K562 (cell line): ENCODE data around the gene GOLIM4. TPM values are rescaled to one million over a fixed set of nuclear protein-coding genes. Genes with fewer than 3 reads are reported as not detected.

Experiments
- ATAC-seq: fragments of 200-7000 bp; cut with Tn5 transposase; 3 replicates; pipeline ENCODE4 v1.9.1; 2020; ENCODE audit warnings: moderate library complexity
- BruUV-seq: library from RNA; stranded (reverse); fragments of 400-500 nt; replicated peaks from 2 replicates; lab custom pipeline; 2021; lab: Mats Ljungman, UMichigan
- CTCF ChIA-PET: fragments of 300-600 bp; formaldehyde crosslinking; extraction: SDS; loops from one replicate; lab custom pipeline; 2021; ENCODE audit warnings: low intra/inter-chr PET ratio; lab: Yijun Ruan, JAX
- POLR2A ChIA-PET: fragments of 300-600, 350-650 bp; sonication (Branson Sonifier 250); formaldehyde crosslinking; extraction: SDS; loops from one replicate; lab custom pipeline; 2021; ENCODE audit warnings: antibody characterized with exemption, inconsistent platforms; lab: Yijun Ruan, JAX
- DNase-seq, 4 experiments: peaks; one replicate each; pipeline versions ENCODE4 v3.0.0 to v3.0.0-alpha.2; 2011 to 2018; ENCODE audit warnings: low spot score in 3 of 4, mixed read lengths in 3 of 4; ENCODE audit errors: extremely low read depth in 1 of 4
- FAIRE-seq: peaks from 2 replicates; lab custom pipeline; 2011; peaks lifted over from hg19 to GRCh38; lab: Jason Lieb, UNC
- H2AFZ ChIP-seq: 2 replicates; pipeline ENCODE4 v1.6.0; 2011; ENCODE audit warnings: low read depth, low read length, control low read depth, inconsistent platforms
- H3K27ac ChIP-seq: fragments of 200-600 bp; 3 replicates; pipeline ENCODE4 v1.8.0; 2011; ENCODE audit warnings: low read depth, mild to moderate bottlenecking, control low read depth, inconsistent platforms, low read length, moderate library complexity, mixed read lengths; ENCODE audit errors: extremely low read depth
- H3K27me3 ChIP-seq, 2 experiments: fragments of 300-600 bp in 1 of 2; 2 replicates in 1 of 2; 3 replicates in 1 of 2; pipeline versions ENCODE4 v1.6.0 to v1.8.0; 2011; ENCODE audit warnings: inconsistent platforms in 2 of 2, low read length in 2 of 2, mild to moderate bottlenecking in 1 of 2, mixed read lengths in 1 of 2, moderate library complexity in 1 of 2; ENCODE audit not compliant: control insufficient read depth in 2 of 2, insufficient read depth in 2 of 2
- H3K36me3 ChIP-seq: fragments of 300-600 bp; 3 replicates; pipeline ENCODE4 v1.8.0; 2011; ENCODE audit warnings: mild to moderate bottlenecking, low read length, inconsistent platforms; ENCODE audit not compliant: control insufficient read depth, insufficient read depth
- H3K4me1 ChIP-seq, 2 experiments: fragments of 200-600 bp in 1 of 2; replicated peaks in 1 of 2; 2 replicates in 1 of 2; 3 replicates in 1 of 2; pipeline versions ENCODE4 v1.5.1 to v1.8.0; 2011; ENCODE audit warnings: inconsistent platforms in 2 of 2, low read length in 2 of 2, mild to moderate bottlenecking in 1 of 2, mixed read lengths in 1 of 2, moderate library complexity in 1 of 2; ENCODE audit not compliant: control insufficient read depth in 2 of 2, insufficient read depth in 2 of 2
- H3K4me2 ChIP-seq: 2 replicates; pipeline ENCODE4 v1.6.1; 2011; ENCODE audit warnings: low read length, control low read depth, inconsistent platforms, mixed read lengths; ENCODE audit not compliant: insufficient read depth
- H3K4me3 ChIP-seq: fragments of 200-600 bp; sonication (generic), shearing (Covaris generic); 2 replicates; pipeline ENCODE4 v1.5.1; 2016; ENCODE audit warnings: control low read depth, inconsistent platforms
- H3K79me2 ChIP-seq: fragments of 200-600 bp; 3 replicates; pipeline ENCODE4 v1.8.0; 2011; ENCODE audit warnings: low read length, inconsistent platforms; ENCODE audit not compliant: control insufficient read depth, insufficient read depth
- H3K9ac ChIP-seq, 2 experiments: 2 replicates each; pipeline versions ENCODE4 v1.6.0 to v1.6.1; 2011; ENCODE audit warnings: low read depth in 2 of 2, low read length in 2 of 2, control low read depth in 1 of 2, inconsistent platforms in 1 of 2, mild to moderate bottlenecking in 1 of 2, mixed read lengths in 1 of 2; ENCODE audit not compliant: insufficient read depth in 1 of 2
- H3K9me1 ChIP-seq: one replicate; pipeline ENCODE4 v1.6.0; 2011; ENCODE audit warnings: inconsistent platforms, mild to moderate bottlenecking, low read length, moderate library complexity; ENCODE audit not compliant: control insufficient read depth, insufficient read depth
- H3K9me3 ChIP-seq: replicated peaks from 2 replicates; pipeline ENCODE4 v1.5.1; 2011; ENCODE audit warnings: low read depth, low read length, inconsistent platforms; ENCODE audit not compliant: control insufficient read depth, insufficient read depth
- H4K20me1 ChIP-seq: replicated peaks from 2 replicates; pipeline ENCODE4 v1.6.1; 2011; ENCODE audit warnings: low read length, inconsistent platforms, mixed read lengths; ENCODE audit not compliant: control insufficient read depth, insufficient read depth
- FOS ChIP-seq: IDR thresholded peaks from 3 replicates; pipeline ENCODE4 v1.6.1; 2011; ENCODE audit not compliant: insufficient read length; ENCODE audit errors: extremely low read depth
- NR4A1 ChIP-seq, 2 experiments: fragments of 250-450 bp in 1 of 2; fragments of 450-650 bp in 1 of 2; sonication (Bioruptor Pico) in 1 of 2; IDR thresholded peaks; 2 replicates each; pipeline versions ENCODE4 v1.4.0 to v1.6.1; 2016 to 2020; ENCODE audit warnings: mild to moderate bottlenecking in 2 of 2, missing compliant biosample characterization in 1 of 2, missing genetic modification characterization in 1 of 2, moderate library complexity in 1 of 2
- ZNF589 ChIP-seq: fragments of 200-800 bp; sonication (Bioruptor generic); IDR thresholded peaks from 2 replicates; pipeline ENCODE4 v1.6.1; 2016; ENCODE audit warnings: low read depth, missing genetic modification characterization, missing compliant biosample characterization
- WGBS: fragments of 100-300 bp; shearing (Covaris generic); methylation state at CpG from one replicate; pipeline ENCODE4 v1.1.6; 2016; ENCODE audit warnings: low coverage, mixed read lengths; ENCODE audit not compliant: insufficient coverage; ENCODE audit errors: missing lambda C conversion rate; 5-methylcytosine and 5-hydroxymethylcytosine counted together
- in situ Hi-C: fragments of 300-500 bp; cut with MboI; formaldehyde crosslinking; loops from 4 replicates; pipeline ENCODE4 v1.15.0; 2018; ENCODE audit warnings: inconsistent platforms, mixed read lengths
- intact Hi-C: fragments of 100-400 bp; cut with micrococcal nuclease; formaldehyde crosslinking; loops from 2 replicates; pipeline ENCODE4 v1.14.2; 2022
- polyA plus RNA-seq, 8 experiments: library from polyadenylated mRNA; depleted of rRNA in 4 of 8; stranded (reverse) in 5 of 8; unstranded in 3 of 8; fragments of >200 nt; fragmentation: Nextera tagmentation in 2 of 8; fragmentation: Illumina TruSeq in 1 of 8; extraction: Ambion mirVana in 2 of 8; extraction: Trizol in 1 of 8; gene quantifications; 2 replicates each; pipeline versions ENCODE4 v1.2.1 to v1.2.3, GENCODE V29; 2011 to 2014; ENCODE audit warnings: inconsistent platforms in 1 of 8, missing spikeins in 1 of 8
- total RNA-seq, 7 experiments: library from RNA; depleted of rRNA in 6 of 7; stranded (reverse); fragments of >200 nt in 6 of 7; fragmentation: Illumina TruSeq in 2 of 7; extraction: Trizol in 2 of 7; gene quantifications; 2 replicates each; pipeline versions ENCODE4 v1.2.1 to v1.2.3, GENCODE V29; 2011 to 2021; ENCODE audit warnings: low replicate concordance in 1 of 7
- TF ChIP-seq, protein P1 (sequence below): fragments of 250-450 bp; sonication (Bioruptor Pico); IDR thresholded peaks from 2 replicates; pipeline ENCODE4 v1.4.0; 2020
- TF ChIP-seq, protein P2 (sequence below): fragments of 250-450 bp; sonication (Bioruptor Pico); IDR thresholded peaks from 2 replicates; pipeline ENCODE4 v1.5.1; 2021; ENCODE audit warnings: mild to moderate bottlenecking

The GOLIM4 gene
- total and polyA plus RNA-seq, 9 of the 15 experiments (the other 6 are each of a cell fraction or from before 2014, with no cell fraction given) = 9.3 to 39.4 (median 31.0) TPM

DNA sequence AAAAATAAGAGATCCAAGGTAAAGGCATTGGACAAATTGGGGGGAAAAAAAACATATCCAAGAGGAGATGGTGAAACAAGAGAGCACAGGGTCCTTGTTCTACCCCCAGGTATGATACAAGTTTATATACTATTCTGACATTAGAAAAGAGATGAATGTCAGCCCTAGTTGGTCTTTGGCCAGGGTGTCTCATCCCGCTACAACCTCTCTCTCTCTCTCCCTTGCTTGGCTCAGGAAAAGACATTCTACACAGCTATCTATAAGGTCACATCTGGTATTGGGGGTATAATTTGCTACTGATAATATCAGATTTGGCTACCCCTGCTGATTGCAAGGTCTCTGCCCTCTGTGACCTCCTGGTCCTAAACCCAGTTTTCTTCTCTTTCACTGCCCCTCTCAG, 117.2 kb downstream of the GOLIM4 start:
- intact Hi-C loops = no loop called here
- DNase-seq = no peak
- Histone ChIP-seq H3K4me3 (no peak overlapping the region), H3K9me1 (no peaks in the 10 kb centered on the region), H3K27me3 (peaks cover 0 to 3% of the 10 kb centered on the region in 2 experiments; a peak in 1 of 5 replicates), H3K9ac (no peak overlapping the region), H3K36me3 (no peaks in the 10 kb centered on the region), H3K4me1 (peaks cover 0 to 19% of the 10 kb centered on the region in 2 experiments; a peak in 3 of 5 replicates), H3K4me2 (no peak overlapping the region; the same call in 1 of the 2 replicates), H3K79me2 (no peaks in the 10 kb centered on the region), H3K27ac (no peak overlapping the region), H2AFZ (0 out of 2 replicates have a peak overlapping the region, but pooled peaks have one; percentile 17), H3K9me3 (no peaks in the 10 kb centered on the region; the same call in 1 of the 2 replicates), H4K20me1 (no peaks in the 10 kb centered on the region)
- ATAC-seq = no peak
- ChIA-PET CTCF (no interaction called here), POLR2A (interaction anchor here (0.6 kb wide), 1 partner anchor 76 kb away, joined by 3 read pairs; no protein-coding TSS in a partner anchor)
- in situ Hi-C loops = no loop called here
- TF ChIP-seq, protein P1, sequence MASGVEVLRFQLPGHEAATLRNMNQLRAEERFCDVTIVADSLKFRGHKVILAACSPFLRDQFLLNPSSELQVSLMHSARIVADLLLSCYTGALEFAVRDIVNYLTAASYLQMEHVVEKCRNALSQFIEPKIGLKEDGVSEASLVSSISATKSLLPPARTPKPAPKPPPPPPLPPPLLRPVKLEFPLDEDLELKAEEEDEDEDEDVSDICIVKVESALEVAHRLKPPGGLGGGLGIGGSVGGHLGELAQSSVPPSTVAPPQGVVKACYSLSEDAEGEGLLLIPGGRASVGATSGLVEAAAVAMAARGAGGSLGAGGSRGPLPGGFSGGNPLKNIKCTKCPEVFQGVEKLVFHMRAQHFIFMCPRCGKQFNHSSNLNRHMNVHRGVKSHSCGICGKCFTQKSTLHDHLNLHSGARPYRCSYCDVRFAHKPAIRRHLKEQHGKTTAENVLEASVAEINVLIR (CRISPR knock-in tag) = no peak
- 0 out of 2 replicates have a peak, but pooled peaks have one; percentile 36 for TF ChIP-seq ZNF589 (CRISPR knock-in tag)
- TF ChIP-seq, protein P2, sequence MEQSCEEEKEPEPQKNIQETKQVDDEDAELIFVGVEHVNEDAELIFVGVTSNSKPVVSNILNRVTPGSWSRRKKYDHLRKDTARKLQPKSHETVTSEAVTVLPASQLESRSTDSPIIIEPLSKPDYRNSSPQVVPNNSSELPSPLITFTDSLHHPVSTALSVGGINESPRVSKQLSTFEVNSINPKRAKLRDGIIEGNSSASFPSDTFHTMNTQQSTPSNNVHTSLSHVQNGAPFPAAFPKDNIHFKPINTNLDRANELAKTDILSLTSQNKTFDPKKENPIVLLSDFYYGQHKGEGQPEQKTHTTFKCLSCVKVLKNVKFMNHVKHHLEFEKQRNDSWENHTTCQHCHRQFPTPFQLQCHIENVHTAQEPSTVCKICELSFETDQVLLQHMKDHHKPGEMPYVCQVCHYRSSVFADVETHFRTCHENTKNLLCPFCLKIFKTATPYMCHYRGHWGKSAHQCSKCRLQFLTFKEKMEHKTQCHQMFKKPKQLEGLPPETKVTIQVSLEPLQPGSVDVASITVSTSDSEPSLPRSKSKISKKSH (CRISPR knock-in tag) = no peak
- no peak for TF ChIP-seq FOS
- no peak for TF ChIP-seq NR4A1 (CRISPR knock-in tag; IDR thresholded peaks at IDR 0.05)
- TF ChIP-seq NR4A1 (tag; IDR thresholded peaks at IDR 0.05) = no peak
- WGBS = 14% methylated on average over 1 of the region's 1 CpG
- FAIRE-seq = no peak
- BruUV-seq = no TSS peak
